Lower leg skin (tissue), 4 donors: ENCODE results near the gene CD164L2. TPM values are rescaled to one million over a fixed set of nuclear protein-coding genes. Genes with fewer than 3 reads are reported as not detected.
A peak's percentile ranks its signal among the peaks of the same experiment; 100 is the strongest.

Experiments used
- DNase-seq, 2 donors: peaks; one replicate each; pipeline ENCODE4 v3.0.0-alpha.2; 2019; ENCODE audit warnings: low spot score in 2 of 2
- H3K4me3 ChIP-seq: fragments of 200-600 bp; sonication (generic); 2 replicates; pipeline ENCODE4 v1.5.1; 2017; ENCODE audit warnings: mild to moderate bottlenecking, low read depth; ENCODE audit not compliant: poor library complexity, severe bottlenecking
- POLR2A ChIP-seq, 2 donors: fragments of 450-650 bp; IDR thresholded peaks; one replicate each; pipeline ENCODE4 v1.6.1; 2016 to 2017; ENCODE audit warnings: antibody characterized with exemption in 2 of 2, mild to moderate bottlenecking in 1 of 2, moderate library complexity in 1 of 2
- WGBS, 2 donors: methylation state at CpG; one replicate each; pipeline ENCODE4 v1.1.5; 2018; 5-methylcytosine and 5-hydroxymethylcytosine counted together
- intact Hi-C: fragments of 100-400 bp; cut with DNase I; formaldehyde crosslinking; loops from one replicate; pipeline ENCODE4 v1.15.0; 2023; ENCODE audit warnings: low total_unique reads
- total RNA-seq, 4 donors: library from RNA; depleted of rRNA; stranded (reverse); fragments of >200 nt; gene quantifications; one replicate each; pipeline ENCODE4 v1.1.0, GENCODE V29; 2016
- TF ChIP-seq, protein P1 (sequence below), 3 donors: fragments of 450-650 bp; IDR thresholded peaks; one replicate each; pipeline ENCODE4 v1.5.1; 2016; ENCODE audit warnings: antibody characterized with exemption in 3 of 3, mild to moderate bottlenecking in 3 of 3, moderate library complexity in 2 of 3

The CD164L2 gene
- total RNA-seq, 4 donors from 2014 or later = 4.3 to 12.0 (median 10.0) TPM

DNA sequence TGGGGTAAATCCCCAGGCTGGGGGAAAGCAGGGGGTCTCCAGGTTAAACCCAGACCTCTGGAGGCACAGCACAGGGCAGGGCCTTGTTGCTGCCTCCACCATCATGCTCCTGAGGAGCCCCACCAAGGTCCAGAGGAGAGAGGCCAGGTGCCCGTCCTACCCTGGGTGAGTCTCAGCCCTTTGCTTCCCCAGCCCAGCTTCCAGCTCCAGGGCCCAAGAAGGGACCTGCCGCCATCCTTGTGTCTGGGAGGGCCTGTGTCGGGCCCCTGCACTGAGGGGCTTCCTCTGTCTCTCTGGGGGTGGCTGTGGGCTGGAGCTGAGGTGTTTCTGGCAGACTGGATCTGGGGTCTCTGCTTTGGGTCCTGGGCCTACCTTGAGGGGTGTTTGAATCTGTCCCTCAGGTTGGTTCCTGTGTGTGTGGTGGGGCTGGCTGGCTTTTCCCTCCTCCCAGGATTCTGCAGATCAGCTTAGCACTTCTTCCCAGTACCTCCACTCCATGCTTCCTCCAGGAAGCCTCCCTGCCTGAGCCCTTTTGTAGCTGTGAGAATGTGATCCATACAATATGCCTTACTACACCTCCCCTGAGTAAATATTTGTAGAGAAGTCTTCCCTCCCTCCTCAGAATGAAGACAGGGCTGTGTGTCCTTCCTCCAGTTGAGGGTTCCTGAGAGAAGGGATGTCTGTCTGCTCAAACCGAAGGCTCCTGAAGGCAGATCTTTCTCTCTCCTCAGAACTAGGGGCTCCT, 15.4 kb upstream of the CD164L2 start:
- DNase-seq = no peak
- intact Hi-C loops = loop anchor here (10.0 kb wide), 1 partner anchor 294 kb away; no protein-coding TSS in a partner anchor
- 81% methylated on average over 2 to 4 of the region's 4 CpGs for WGBS, 2 donors
- H3K4me3 ChIP-seq = no peak overlapping the region
- TF ChIP-seq POLR2A (IDR thresholded peaks at IDR 0.05) = no peak
- TF ChIP-seq, protein P1, sequence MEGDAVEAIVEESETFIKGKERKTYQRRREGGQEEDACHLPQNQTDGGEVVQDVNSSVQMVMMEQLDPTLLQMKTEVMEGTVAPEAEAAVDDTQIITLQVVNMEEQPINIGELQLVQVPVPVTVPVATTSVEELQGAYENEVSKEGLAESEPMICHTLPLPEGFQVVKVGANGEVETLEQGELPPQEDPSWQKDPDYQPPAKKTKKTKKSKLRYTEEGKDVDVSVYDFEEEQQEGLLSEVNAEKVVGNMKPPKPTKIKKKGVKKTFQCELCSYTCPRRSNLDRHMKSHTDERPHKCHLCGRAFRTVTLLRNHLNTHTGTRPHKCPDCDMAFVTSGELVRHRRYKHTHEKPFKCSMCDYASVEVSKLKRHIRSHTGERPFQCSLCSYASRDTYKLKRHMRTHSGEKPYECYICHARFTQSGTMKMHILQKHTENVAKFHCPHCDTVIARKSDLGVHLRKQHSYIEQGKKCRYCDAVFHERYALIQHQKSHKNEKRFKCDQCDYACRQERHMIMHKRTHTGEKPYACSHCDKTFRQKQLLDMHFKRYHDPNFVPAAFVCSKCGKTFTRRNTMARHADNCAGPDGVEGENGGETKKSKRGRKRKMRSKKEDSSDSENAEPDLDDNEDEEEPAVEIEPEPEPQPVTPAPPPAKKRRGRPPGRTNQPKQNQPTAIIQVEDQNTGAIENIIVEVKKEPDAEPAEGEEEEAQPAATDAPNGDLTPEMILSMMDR (IDR thresholded peaks at IDR 0.05) = no peak

DNA sequence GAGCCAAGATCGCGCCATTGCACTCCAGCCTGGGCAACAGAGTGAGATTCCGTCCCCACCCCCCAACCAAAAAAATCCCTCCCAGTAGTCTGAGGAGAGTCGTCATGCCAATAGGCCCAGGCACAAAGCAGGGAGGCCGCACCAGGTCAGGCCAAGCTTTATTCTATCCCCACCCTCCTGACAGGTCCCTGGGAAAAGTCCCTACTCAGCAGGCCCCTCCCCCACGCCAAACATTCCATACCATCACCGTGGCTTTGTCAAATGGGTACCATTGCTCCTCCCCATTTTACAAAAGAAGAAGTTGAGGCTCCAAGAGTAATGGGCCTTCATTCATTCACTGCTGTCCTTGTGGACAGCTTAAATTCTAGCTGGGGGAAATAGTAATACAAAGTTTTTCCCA, 14.6 kb upstream of the CD164L2 start:
- WGBS, 2 donors = 64 to 73% methylated on average over 7 of the region's 7 CpGs
- intact Hi-C loops = loop anchor here (10.0 kb wide), 1 partner anchor 293 kb away; no protein-coding TSS in a partner anchor
- TF ChIP-seq, protein P1 (IDR thresholded peaks at IDR 0.05) = no peak
- no peak for TF ChIP-seq POLR2A (IDR thresholded peaks at IDR 0.05)
- H3K4me3 ChIP-seq = no peak overlapping the region
- DNase-seq = no peak

DNA sequence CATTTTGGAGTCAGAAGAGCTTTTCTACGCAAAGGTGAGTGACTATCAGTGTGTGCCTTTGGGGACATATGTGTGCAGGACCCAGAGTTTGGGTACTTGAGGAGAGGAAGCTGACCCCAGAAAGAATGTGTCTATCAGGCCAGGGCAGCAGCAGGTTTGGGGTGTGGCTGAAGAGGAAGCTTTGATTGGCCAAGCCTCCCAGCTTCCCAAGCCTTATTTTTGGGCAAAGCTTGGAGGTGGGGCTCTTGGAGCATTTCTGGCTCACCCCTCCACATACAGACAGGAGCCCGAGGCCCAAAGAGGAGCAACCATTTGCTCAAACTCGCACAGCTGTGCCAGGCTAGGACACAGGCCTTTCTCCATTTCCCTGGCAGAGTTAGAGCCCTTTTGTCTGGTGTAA, 14.0 kb upstream of the CD164L2 start:
- H3K4me3 ChIP-seq = no peak overlapping the region
- TF ChIP-seq, protein P1 (IDR thresholded peaks at IDR 0.05) = no peak
- TF ChIP-seq POLR2A (IDR thresholded peaks at IDR 0.05) = no peak
- no peak for DNase-seq
- WGBS, 2 donors = 45 to 61% methylated on average over 3 of the region's 3 CpGs
- intact Hi-C loops = loop anchor here (10.0 kb wide), 1 partner anchor 292 kb away; no protein-coding TSS in a partner anchor

- TF ChIP-seq, protein P1 (IDR thresholded peaks at IDR 0.05) = peak in 1 of 3 donors; percentile 89
- TF ChIP-seq POLR2A (IDR thresholded peaks at IDR 0.05) = no peak
- peak; percentile 68 to 96 for DNase-seq
- no peak overlapping the region for H3K4me3 ChIP-seq
- intact Hi-C loops = loop anchor here (2.0 to 10.0 kb wide), 2 partner anchors 95 to 291 kb away; no protein-coding TSS in a partner anchor
- WGBS, 2 donors = 7 to 9% methylated on average over 10 of the region's 10 CpGs
Measured at GRCh38 chr1:27395441-27396195, 12.5 kb upstream of the CD164L2 start.

- no peak overlapping the region for H3K4me3 ChIP-seq
- no peak for TF ChIP-seq POLR2A (IDR thresholded peaks at IDR 0.05)
- TF ChIP-seq, protein P1 (IDR thresholded peaks at IDR 0.05) = no peak
- intact Hi-C loops = loop anchor here (2.0 to 10.0 kb wide), 2 partner anchors 94 to 290 kb away; no protein-coding TSS in a partner anchor
- DNase-seq = no peak
- WGBS, 2 donors = 75 to 79% methylated on average over 1 of the region's 1 CpG
Measured at GRCh38 chr1:27394925-27395324, 11.8 kb upstream of the CD164L2 start.
